PC-3 (cell line): ENCODE results near the gene PLIN4. TPM values are rescaled to one million over a fixed set of nuclear protein-coding genes. Genes with fewer than 3 reads are reported as not detected.

Source experiments
- ATAC-seq: fragments of 200-7000 bp; cut with Tn5 transposase; 2 replicates; pipeline ENCODE4 v1.9.1; 2020; ENCODE audit warnings: mild to moderate bottlenecking, moderate library complexity
- BruUV-seq: library from RNA; stranded (reverse); fragments of 400-500 nt; replicated peaks from 2 replicates; lab custom pipeline; 2021; lab: Mats Ljungman, UMichigan
- CTCF ChIA-PET: fragments of 300-600 bp; sonication (Branson Sonifier 250); formaldehyde crosslinking; loops from one replicate; lab custom pipeline; 2022; ENCODE audit warnings: antibody characterized with exemption; lab: Charles Lee
- POLR2A ChIA-PET: fragments of 300-600 bp; sonication (Branson Sonifier 250); formaldehyde crosslinking; loops from one replicate; lab custom pipeline; 2022; ENCODE audit warnings: antibody characterized with exemption; ENCODE audit not compliant: unreplicated experiment; lab: Charles Lee
- DNase-seq: peaks from one replicate; pipeline ENCODE4 v3.0.0-alpha.2; 2015
- H2AFZ ChIP-seq: fragments of 300-600 bp; sonication (generic); 2 replicates; pipeline ENCODE4 v1.6.0; 2016; ENCODE audit warnings: antibody characterized with exemption, low read length
- H3F3A ChIP-seq: fragments of 300-600 bp; sonication (generic); one replicate; pipeline ENCODE4 v1.6.0; 2017; ENCODE audit warnings: antibody characterized with exemption, low read length, control low read depth, mild to moderate bottlenecking; ENCODE audit not compliant: unreplicated experiment
- H3K27ac ChIP-seq: fragments of 300-600 bp; sonication (generic); 2 replicates; pipeline ENCODE4 v1.5.1; 2016; ENCODE audit warnings: mild to moderate bottlenecking, low read length
- H3K27me3 ChIP-seq: fragments of 300-600 bp; sonication (generic); 2 replicates; pipeline ENCODE4 v1.6.1; 2016; ENCODE audit warnings: low read length, mixed read lengths
- H3K36me3 ChIP-seq: fragments of 300-600 bp; sonication (generic); 2 replicates; pipeline ENCODE4 v1.6.1; 2016; ENCODE audit warnings: low read depth, mixed run types, low read length, mixed read lengths
- H3K4me1 ChIP-seq: fragments of 300-600 bp; sonication (generic); 2 replicates; pipeline ENCODE4 v1.5.1; 2016; ENCODE audit warnings: low read length; ENCODE audit not compliant: insufficient read depth
- H3K4me2 ChIP-seq: fragments of 300-600 bp; sonication (generic); 2 replicates; pipeline ENCODE4 v1.6.0; 2016; ENCODE audit warnings: low read length
- H3K4me3 ChIP-seq: fragments of 300-600 bp; sonication (generic); 2 replicates; pipeline ENCODE4 v1.5.1; 2016; ENCODE audit warnings: mild to moderate bottlenecking, low read length, mixed read lengths
- H3K79me2 ChIP-seq: fragments of 300-600 bp; sonication (generic); 2 replicates; pipeline ENCODE4 v1.6.1; 2017; ENCODE audit warnings: low read length, mixed read lengths
- H3K9ac ChIP-seq: fragments of 300-600 bp; sonication (generic); 2 replicates; pipeline ENCODE4 v1.6.0; 2016; ENCODE audit warnings: mild to moderate bottlenecking, low read length
- H3K9me2 ChIP-seq: fragments of 300-600 bp; sonication (generic); replicated peaks from 2 replicates; pipeline ENCODE4 v1.6.1; 2016; ENCODE audit warnings: mixed run types, low read length, mixed read lengths
- H3K9me3 ChIP-seq: fragments of 300-600 bp; sonication (generic); 2 replicates; pipeline ENCODE4 v1.6.1; 2016; ENCODE audit warnings: low read length, mixed read lengths
- H4K20me1 ChIP-seq: fragments of 300-600 bp; sonication (generic); 2 replicates; pipeline ENCODE4 v1.6.1; 2016; ENCODE audit warnings: low read length, mixed read lengths
- EZH2 ChIP-seq: fragments of 300-600 bp; sonication (generic); IDR thresholded peaks from one replicate; pipeline ENCODE4 v1.6.1; 2017; ENCODE audit warnings: antibody characterized with exemption, mild to moderate bottlenecking, low read length; ENCODE audit not compliant: unreplicated experiment
- EZH2phosphoT487 ChIP-seq: fragments of 300-600 bp; sonication (generic); IDR thresholded peaks from 2 replicates; pipeline ENCODE4 v1.6.1; 2018; ENCODE audit warnings: mild to moderate bottlenecking, antibody characterized with exemption, low read length, borderline replicate concordance
- intact Hi-C: fragments of 100-400 bp; cut with micrococcal nuclease; formaldehyde crosslinking; loops from 2 replicates; pipeline ENCODE4 v1.9.0; 2023
- total RNA-seq: library from RNA; depleted of rRNA; stranded (reverse); fragments of >200 nt; gene quantifications from 2 replicates; pipeline ENCODE4 v1.2.3, GENCODE V29; 2014; rRNA removed
- TF ChIP-seq, protein P1 (sequence below): fragments of 300-600 bp; sonication (generic); conservative IDR thresholded peaks from 2 replicates; pipeline ENCODE4 v1.5.1; 2017; ENCODE audit warnings: antibody characterized with exemption, low read depth, mild to moderate bottlenecking, low read length

PLIN4 gene
- total RNA-seq, 1 experiment from 2014 or later = 9.1 TPM

- POLR2A ChIA-PET = no interaction called here
- H3K36me3 ChIP-seq = no peaks in the 10 kb centered on the region
- no peaks in the 10 kb centered on the region; the same call in 1 of the 2 replicates for H3K4me1 ChIP-seq
- H3F3A ChIP-seq = no peaks in the 10 kb centered on the region
- ATAC-seq = no peak
- no peak overlapping the region for H3K9ac ChIP-seq
- no TSS peak for BruUV-seq
- no peaks in the 10 kb centered on the region for H3K9me3 ChIP-seq
- no peaks in the 10 kb centered on the region for H4K20me1 ChIP-seq
- no peak overlapping the region for H2AFZ ChIP-seq
- no peaks in the 10 kb centered on the region for H3K27me3 ChIP-seq
- H3K9me2 ChIP-seq = no peaks in the 10 kb centered on the region
- no peak for TF ChIP-seq EZH2
- no peak for TF ChIP-seq EZH2phosphoT487
- TF ChIP-seq, protein P1, sequence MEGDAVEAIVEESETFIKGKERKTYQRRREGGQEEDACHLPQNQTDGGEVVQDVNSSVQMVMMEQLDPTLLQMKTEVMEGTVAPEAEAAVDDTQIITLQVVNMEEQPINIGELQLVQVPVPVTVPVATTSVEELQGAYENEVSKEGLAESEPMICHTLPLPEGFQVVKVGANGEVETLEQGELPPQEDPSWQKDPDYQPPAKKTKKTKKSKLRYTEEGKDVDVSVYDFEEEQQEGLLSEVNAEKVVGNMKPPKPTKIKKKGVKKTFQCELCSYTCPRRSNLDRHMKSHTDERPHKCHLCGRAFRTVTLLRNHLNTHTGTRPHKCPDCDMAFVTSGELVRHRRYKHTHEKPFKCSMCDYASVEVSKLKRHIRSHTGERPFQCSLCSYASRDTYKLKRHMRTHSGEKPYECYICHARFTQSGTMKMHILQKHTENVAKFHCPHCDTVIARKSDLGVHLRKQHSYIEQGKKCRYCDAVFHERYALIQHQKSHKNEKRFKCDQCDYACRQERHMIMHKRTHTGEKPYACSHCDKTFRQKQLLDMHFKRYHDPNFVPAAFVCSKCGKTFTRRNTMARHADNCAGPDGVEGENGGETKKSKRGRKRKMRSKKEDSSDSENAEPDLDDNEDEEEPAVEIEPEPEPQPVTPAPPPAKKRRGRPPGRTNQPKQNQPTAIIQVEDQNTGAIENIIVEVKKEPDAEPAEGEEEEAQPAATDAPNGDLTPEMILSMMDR = no peak
- H3K4me2 ChIP-seq = no peak overlapping the region
- CTCF ChIA-PET = no interaction called here
- intact Hi-C loops = no loop called here
- H3K4me3 ChIP-seq = no peak overlapping the region
- H3K27ac ChIP-seq = no peak overlapping the region
- no peak for DNase-seq
- peaks cover 17% of the 10 kb centered on the region for H3K79me2 ChIP-seq
Measured at GRCh38 chr19:4453232-4454179, 64.8 kb downstream of the PLIN4 start.

DNA sequence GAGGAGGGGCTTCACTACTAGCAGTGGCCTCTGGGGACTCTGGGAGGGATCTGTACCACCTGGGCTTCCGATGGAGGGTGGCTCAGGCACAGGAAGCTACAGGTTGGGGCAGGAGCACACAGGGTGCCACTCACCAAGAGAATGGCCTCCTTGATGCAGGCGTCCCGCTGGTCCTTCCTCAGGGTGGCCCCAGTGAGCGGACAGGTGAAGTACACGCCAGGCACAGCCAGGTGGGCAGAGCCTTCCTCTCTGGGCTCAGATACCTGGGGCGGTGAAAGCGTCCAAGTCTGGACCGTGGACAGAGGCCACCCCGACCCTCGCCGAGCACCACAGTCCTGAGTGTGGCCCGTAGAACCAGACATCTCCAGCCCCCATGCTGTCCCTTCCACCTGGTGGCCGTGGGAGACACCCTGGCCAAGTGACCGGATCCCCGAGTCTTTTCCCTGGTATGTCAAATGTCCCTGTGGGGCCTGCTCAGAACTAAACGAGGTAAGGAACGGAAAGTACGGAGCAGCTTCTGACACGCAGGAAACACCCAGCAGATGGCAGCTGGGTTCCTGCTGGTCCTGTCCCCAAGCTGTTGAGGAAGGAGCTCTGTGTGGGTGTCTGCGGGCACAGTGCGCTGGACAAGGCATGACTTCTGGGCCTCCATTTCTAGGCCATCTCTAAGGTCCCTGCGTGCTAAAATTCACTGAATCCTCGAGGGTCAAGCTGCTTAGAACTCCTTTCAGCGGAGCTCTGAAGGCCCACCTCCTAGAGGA, 65.9 kb downstream of the PLIN4 start:
- ChIA-PET POLR2A (no interaction called here), CTCF (no interaction called here)
- no peak for ATAC-seq
- Histone ChIP-seq H3K4me2 (no peak overlapping the region), H3K4me1 (no peaks in the 10 kb centered on the region; the same call in 1 of the 2 replicates), H3K9me3 (no peaks in the 10 kb centered on the region), H4K20me1 (no peaks in the 10 kb centered on the region), H3K27ac (no peak overlapping the region), H3F3A (no peaks in the 10 kb centered on the region), H3K9ac (no peak overlapping the region), H3K27me3 (no peaks in the 10 kb centered on the region), H3K79me2 (peaks cover 17% of the 10 kb centered on the region), H3K9me2 (no peaks in the 10 kb centered on the region), H3K4me3 (no peak overlapping the region), H3K36me3 (no peaks in the 10 kb centered on the region), H2AFZ (no peak overlapping the region)
- intact Hi-C loops = no loop called here
- BruUV-seq = no TSS peak
- DNase-seq = no peak
- no peak for TF ChIP-seq EZH2
- TF ChIP-seq EZH2phosphoT487 = no peak
- TF ChIP-seq, protein P1 = no peak

Other genes starting within 250 kb of the PLIN4 start
- gene SHD, start 239.2 kb downstream of the PLIN4 start, total RNA-seq = 0.11 TPM in 1 of 2 replicates, not detected in the other
- gene TMIGD2, start 216.1 kb downstream of the PLIN4 start, total RNA-seq = not detected in 2 replicates
- 8.7 and 11.3 TPM in 2 replicates for gene FSD1, start 213.9 kb downstream of the PLIN4 start, total RNA-seq
- 71.1 and 72.6 TPM in 2 replicates for gene STAP2, start 179.7 kb downstream of the PLIN4 start, total RNA-seq
- 5.6 and 10.9 TPM in 2 replicates for gene MPND, start 174.9 kb downstream of the PLIN4 start, total RNA-seq
- 59.8 and 71.1 TPM in 2 replicates for gene SH3GL1, start 117.9 kb downstream of the PLIN4 start, total RNA-seq
- gene CHAF1A, start 115.8 kb downstream of the PLIN4 start, total RNA-seq = 48.9 and 59.8 TPM in 2 replicates
- gene UBXN6, start 60.7 kb downstream of the PLIN4 start, total RNA-seq = 64.0 and 86.1 TPM in 2 replicates
- 111 and 165 TPM in 2 replicates for gene HDGFL2, start 46.2 kb downstream of the PLIN4 start, total RNA-seq
- gene PLIN5, start 16.7 kb upstream of the PLIN4 start, total RNA-seq = 1.2 and 3.3 TPM in 2 replicates
- 0.23 and 0.51 TPM in 2 replicates for gene LRG1, start 21.6 kb upstream of the PLIN4 start, total RNA-seq
- 7.3 and 9.0 TPM in 2 replicates for gene SEMA6B, start 41.2 kb upstream of the PLIN4 start, total RNA-seq
- 8.3 and 12.0 TPM in 2 replicates for gene TNFAIP8L1, start 121.0 kb upstream of the PLIN4 start, total RNA-seq
- 426 and 474 TPM in 2 replicates for gene MYDGF, start 151.9 kb upstream of the PLIN4 start, total RNA-seq
- gene DPP9, start 205.4 kb upstream of the PLIN4 start, total RNA-seq = 129 and 215 TPM in 2 replicates